Head of caudate nucleus (tissue), 42 donors: ENCODE results near the gene HOXA10.

Experiments
- DNase-seq, 42 donors: peaks; one replicate each; pipeline versions ENCODE4 v3.0.0 to v3.0.0-alpha.2; 2020 to 2021; ENCODE audit warnings: mixed read lengths in 7 of 42
- intact Hi-C: fragments of 100-400 bp; cut with DNase I; formaldehyde crosslinking; loops from one replicate; pipeline ENCODE4 v1.15.0; 2022

Gene HOXA10

DNA sequence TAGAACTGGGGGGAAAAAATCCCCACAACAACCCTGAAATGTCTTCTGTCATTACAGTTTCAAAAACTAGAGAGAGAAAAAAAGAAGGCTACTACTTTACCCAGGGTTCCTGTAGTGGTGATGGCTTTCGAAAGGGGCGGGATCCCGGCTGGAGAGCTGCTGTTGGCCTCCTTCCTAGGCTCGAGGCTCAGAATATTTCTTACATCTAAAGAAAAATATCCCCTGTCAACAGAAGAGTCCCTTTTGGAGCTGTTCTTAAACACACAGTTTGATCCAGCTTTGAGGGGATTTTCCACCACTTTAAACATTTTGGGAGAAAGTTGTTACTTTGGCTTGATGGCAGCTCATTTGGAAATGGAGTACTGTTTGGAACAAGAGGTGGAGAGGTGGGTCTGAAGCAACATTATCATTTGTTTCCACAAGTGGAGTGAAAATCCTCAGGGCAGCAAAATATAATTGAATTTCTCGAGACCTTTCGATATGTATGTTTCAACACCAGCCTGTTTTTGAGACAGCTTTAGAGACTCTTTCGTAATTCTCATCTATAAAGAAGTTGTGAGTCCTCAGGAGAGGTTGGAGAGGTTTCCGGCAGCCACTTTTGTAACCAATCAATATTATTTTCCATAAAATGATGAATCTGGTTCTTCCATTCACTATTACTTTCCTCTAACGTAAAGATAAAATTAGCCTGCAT is 20.7 kb upstream of the HOXA10 start:
- DNase-seq: no peak
- intact Hi-C loops: loop anchor here (5.0 to 10.0 kb wide), 2 partner anchors 380 to 727 kb away; no protein-coding TSS in a partner anchor

DNA sequence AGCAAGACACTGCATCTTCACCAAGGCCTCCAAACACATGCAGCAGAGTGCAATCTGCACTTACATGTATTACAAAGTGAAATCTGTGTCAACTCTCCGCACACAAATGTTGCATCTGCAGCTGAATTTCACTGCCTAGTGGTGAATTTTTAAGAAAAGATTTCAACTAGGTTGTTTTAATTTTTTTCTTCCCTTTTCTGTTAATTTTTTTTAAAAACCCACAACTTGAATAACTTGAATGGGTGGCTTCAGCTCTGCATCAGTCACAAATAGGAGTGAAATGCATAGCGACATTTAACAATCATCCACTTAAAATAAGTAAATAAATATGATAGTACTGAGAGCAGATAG is 19.9 kb upstream of the HOXA10 start:
- intact Hi-C loops: loop anchor here (10.0 kb wide), 1 partner anchor 381 kb away; no protein-coding TSS in a partner anchor
- peak in 1 of 42 donors; percentile 1 for DNase-seq

GRCh38 chr7:27193335-27194001 is 19.3 kb upstream of the HOXA10 start:
- intact Hi-C loops: loop anchor here (10.0 kb wide), 1 partner anchor 381 kb away; no protein-coding TSS in a partner anchor
- DNase-seq: peak in 3 of 42 donors; percentile 12 to 31 (median 14)

DNA sequence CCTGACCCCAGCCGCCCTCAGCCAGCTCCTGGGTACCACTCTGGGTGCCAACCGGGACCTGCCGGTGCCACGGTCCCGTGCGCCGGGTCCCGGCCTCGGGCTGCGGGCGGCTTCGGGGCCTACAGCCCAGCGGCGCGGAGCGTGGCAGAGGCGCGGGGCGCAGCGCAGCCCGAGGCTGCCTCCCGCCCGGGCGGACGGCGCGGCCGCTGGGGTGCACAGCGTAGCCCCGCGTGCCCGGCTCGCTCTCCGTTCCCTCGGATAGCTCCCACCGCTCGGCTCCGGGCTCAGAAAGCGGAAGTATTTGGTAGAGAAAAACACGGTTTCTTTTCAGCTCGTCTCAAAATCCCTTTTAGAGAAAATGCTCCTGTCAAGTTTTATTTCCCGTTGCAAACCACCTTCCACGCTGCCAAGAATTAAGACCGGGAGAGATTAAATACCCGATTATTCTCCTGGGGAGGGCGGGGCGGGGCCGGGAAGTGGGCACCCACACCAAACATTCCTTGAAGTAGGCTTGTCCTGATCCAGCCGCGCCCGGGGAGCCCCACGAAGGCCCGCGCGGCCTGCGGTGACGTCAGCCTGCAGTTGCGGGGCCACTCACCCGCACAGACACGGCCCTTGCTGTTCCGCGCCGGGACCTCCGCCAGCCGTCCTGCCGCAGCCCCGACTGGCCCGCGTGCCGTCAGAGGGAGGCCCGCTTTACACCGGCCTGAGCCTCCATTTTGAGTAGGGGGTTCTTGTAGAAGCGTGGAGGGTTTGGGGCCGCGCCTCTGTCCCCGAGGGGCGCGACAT is 18.6 kb upstream of the HOXA10 start:
- intact Hi-C loops: loop anchor here (10.0 kb wide), 1 partner anchor 382 kb away; no protein-coding TSS in a partner anchor
- DNase-seq: peak in 5 of 42 donors; percentile 8 to 38 (median 14)

- DNase-seq: peak in 3 of 42 donors; percentile 3 to 23 (median 10)
- intact Hi-C loops: loop anchor here (10.0 kb wide), 1 partner anchor 383 kb away; no protein-coding TSS in a partner anchor
Measured at GRCh38 chr7:27191833-27192545, 17.9 kb upstream of the HOXA10 start.

- DNase-seq: peak in 5 of 42 donors; percentile 1 to 20 (median 7)
- intact Hi-C loops: loop anchor here (10.0 kb wide), 1 partner anchor 384 kb away; no protein-coding TSS in a partner anchor
Measured at GRCh38 chr7:27191161-27191731, 17.1 kb upstream of the HOXA10 start.

DNA sequence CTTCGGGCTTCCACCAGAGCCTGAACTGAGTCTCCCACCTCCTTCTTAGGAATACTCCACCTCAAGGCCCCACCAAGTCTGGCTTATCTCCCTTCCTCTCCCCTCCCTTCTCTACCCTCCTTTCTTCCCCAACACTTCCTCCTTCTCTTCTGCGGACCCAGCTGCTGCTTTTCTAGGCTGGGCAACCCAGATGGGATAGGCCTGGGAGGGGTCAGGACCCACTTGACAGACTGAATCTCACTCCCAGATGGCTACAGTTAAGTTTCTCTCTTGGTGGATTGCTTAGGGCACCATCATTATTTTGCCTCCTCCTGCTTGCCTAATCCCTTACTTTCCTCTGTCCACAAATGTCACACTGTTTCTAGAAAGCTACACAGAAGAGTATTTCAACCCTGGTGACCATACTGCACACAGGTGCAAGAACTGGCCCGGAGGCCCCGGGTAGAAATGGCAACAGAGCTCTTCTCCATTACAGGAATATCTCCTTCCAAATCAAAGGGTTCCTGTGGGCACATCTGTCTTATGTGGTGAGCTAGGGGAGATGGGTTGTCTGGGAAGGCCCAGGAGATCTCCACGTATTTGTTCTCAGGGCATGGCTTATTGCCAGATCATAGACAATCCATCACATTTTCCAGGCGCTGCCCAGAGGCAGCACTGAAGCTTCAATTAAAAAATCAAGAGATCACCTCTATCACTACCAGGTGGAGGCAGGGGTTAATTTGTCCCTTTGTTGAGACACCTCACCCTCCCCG is 16.1 kb upstream of the HOXA10 start:
- intact Hi-C loops: loop anchor here (10.0 kb wide), 1 partner anchor 385 kb away; no protein-coding TSS in a partner anchor
- peak in 3 of 42 donors; percentile 2 to 7 (median 3) for DNase-seq

DNA sequence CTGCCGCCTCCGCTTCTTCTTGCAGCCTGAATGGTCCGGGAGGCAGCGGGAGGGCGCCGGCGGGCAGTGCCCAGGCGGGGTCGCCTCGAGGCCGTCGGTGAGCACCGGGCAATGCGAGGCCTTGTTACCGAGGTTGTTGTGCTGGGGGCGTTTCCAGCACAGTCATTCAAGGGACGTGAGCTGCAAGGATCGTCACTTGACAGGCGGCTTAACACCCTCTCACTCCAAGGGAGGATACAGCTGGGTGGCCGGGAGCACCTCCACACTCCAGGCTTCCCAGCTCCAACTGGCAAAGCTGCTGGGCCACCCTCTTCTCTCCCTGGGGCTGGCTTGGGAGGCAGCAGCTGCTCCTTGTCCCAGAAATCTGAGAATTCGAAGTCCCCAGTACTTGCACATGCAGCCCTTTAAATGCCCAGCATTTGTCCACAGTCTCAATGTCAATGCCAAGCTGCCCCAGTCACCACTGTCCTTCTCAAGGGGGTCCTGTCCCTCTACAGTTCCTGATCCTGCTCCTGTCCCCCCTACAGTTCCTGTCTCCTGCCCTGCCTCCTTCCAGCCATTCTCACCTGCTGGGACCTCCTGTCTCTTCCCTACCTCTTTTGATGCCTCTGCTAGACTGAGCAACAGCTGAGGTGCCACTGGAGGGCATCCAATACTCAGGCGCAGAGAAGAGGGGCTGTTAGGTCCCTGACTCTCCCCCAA is 15.3 kb upstream of the HOXA10 start:
- intact Hi-C loops: no loop called here
- peak in 7 of 42 donors; percentile 3 to 21 (median 9) for DNase-seq

- peak in 7 of 42 donors; percentile 6 to 33 (median 16) for DNase-seq
- intact Hi-C loops: no loop called here
Measured at GRCh38 chr7:27188386-27189294, 14.5 kb upstream of the HOXA10 start.

DNA sequence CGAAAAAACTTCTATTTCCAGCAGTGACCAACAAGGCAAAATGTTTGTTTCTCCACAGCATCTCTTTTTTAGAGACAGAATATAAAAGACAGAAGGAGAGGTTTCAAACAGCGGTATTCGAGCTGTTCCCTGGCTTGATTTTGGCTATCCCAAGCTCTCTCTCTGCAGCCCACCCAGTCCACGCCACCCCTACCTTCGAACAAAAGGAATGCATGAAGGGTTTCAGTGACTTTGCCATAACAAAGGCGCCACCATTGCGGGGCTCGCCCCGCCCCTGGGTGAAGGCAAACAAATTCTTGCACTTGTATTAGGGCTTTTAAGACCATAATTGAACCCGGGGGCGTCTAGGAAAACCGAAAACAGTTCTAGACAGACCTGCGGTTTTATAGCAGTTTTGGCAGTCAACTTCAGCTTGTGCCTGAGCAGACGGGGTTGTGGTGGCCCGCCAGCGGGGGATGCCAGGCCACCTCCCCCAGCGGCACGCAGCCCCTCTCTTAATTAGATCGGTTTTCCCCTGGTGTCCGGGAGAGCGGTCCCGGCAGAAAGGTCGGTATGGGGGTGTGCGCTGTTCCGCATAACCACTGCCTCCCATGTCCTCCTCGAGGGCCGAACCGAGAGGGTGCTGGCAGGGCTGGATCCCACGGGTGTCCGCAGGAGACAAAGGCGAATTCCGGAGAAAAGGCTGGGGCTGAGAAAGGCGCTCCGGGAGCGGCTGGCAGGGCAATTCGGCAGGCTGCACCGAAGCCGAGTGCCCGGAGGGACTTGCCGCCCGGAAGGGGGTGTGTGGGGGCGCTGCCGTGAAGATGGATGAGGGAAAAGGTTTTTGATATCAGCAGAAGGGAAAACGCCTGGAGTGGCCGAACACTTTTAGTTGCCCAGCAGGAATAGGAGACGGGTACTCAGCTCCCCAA is 13.6 kb upstream of the HOXA10 start:
- peak in 8 of 42 donors; percentile 2 to 34 (median 10) for DNase-seq
- intact Hi-C loops: no loop called here

DNA sequence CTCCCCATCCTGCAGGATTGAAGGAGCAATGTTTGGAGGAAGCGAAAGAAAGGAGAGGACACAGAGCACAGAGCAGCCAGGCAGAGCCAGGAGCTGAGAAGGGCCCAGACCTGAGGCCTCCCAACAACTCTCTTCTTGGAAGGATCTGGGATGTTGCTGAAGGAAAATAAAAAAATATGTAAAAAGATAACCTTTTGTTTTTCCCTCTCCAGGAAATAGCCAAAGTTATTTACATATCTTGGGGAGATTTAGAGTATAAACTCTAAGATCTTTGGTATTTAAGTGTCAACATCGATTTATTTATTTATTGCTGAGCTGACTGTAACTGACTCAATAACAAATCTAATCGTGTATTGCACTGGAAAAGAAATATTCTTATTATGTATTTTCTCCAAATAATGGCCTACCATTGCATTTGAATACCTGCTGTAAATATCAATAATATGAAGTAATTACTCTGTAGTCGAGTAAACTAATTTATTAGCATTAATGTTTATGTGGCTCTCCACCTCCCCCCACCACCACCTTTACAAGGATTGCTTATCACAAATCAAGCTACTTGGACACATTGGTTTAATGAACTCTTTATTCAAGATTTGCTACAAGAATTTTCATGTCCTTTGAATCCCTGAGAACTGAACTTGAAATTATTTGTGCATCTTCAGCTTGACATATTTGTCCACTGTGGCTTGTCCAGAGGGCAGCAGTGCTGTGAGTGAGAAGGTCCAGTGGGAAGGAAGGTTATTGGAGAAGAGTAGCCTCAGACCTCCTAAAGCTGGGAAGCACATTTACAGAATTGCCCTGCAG is 12.8 kb upstream of the HOXA10 start:
- intact Hi-C loops: no loop called here
- peak in 5 of 42 donors; percentile 1 to 7 (median 2) for DNase-seq

DNA sequence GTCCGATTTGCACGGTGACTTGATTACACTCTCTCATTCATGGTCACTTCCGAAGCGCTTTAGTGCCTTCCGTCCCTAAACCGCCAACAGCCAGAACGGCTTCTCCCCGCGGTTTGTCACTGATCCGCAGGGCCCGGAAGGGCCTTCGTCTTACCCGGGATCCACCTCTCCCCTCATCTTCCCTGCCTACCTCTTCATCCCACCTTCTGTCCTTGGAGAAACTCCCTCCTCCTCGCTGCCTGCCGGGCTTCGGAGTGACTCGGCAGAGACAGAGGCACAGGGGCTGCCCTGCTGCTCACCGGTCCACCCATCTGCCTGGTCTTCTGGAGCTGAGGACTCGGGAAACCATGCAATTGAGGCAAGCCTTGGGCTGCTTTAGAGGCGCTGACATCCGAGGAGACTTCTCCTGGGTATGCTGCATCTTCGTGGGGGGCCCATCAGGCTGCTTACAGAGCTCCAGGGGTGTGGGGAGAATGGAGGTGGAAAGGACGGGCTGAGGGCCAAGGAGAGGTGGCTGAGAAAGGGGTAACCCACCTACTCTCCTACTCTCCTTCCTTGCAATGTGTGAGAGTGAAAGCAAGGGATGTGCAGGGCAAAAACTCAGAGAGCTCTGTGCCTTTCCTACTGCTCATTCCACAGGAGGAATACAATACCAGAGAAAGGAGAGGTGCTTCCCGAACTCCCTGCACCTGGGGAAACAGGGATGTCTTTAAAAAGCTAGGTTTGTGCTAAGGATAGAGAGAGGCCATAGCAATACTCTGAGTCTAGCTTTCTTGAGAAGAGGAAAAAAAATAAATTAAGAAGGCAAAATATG is 11.9 kb upstream of the HOXA10 start:
- peak in 7 of 42 donors; percentile 4 to 18 (median 9) for DNase-seq
- intact Hi-C loops: no loop called here
